ENCODE measurements around the gene ACTG1.

DNA sequence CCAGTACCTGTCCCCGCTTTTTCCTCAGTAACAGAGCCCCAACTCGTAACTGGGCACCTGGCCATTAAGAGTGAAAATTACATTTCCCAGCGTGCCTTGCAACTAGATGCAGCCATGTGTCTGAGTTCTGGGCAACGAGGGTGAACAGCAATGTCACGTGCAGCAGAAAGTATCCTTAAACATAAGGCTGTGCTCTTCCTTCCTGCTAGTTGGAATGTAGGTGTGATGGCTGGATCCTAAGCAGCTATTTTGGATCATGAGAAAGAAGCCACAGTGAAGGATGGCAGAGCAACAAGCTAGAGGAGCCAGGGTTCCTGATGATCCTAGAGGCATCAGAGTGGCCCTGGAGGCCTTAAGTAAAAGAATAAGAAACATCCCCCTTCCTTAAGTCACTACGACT, 36.0 kb downstream of the ACTG1 start:
- TF ChIP-seq, protein P1, sequence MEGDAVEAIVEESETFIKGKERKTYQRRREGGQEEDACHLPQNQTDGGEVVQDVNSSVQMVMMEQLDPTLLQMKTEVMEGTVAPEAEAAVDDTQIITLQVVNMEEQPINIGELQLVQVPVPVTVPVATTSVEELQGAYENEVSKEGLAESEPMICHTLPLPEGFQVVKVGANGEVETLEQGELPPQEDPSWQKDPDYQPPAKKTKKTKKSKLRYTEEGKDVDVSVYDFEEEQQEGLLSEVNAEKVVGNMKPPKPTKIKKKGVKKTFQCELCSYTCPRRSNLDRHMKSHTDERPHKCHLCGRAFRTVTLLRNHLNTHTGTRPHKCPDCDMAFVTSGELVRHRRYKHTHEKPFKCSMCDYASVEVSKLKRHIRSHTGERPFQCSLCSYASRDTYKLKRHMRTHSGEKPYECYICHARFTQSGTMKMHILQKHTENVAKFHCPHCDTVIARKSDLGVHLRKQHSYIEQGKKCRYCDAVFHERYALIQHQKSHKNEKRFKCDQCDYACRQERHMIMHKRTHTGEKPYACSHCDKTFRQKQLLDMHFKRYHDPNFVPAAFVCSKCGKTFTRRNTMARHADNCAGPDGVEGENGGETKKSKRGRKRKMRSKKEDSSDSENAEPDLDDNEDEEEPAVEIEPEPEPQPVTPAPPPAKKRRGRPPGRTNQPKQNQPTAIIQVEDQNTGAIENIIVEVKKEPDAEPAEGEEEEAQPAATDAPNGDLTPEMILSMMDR (IDR thresholded peaks at IDR 0.05), result no peak
- no peak for TF ChIP-seq EZH2 (IDR thresholded peaks at IDR 0.05; ENCODE audit: borderline replicate concordance, insufficient read depth, low read depth, low read length, poor library complexity, severe bottlenecking)

Data from B cell (primary cell).